ENCODE results near the gene CNBD2.

The CNBD2 gene

DNA sequence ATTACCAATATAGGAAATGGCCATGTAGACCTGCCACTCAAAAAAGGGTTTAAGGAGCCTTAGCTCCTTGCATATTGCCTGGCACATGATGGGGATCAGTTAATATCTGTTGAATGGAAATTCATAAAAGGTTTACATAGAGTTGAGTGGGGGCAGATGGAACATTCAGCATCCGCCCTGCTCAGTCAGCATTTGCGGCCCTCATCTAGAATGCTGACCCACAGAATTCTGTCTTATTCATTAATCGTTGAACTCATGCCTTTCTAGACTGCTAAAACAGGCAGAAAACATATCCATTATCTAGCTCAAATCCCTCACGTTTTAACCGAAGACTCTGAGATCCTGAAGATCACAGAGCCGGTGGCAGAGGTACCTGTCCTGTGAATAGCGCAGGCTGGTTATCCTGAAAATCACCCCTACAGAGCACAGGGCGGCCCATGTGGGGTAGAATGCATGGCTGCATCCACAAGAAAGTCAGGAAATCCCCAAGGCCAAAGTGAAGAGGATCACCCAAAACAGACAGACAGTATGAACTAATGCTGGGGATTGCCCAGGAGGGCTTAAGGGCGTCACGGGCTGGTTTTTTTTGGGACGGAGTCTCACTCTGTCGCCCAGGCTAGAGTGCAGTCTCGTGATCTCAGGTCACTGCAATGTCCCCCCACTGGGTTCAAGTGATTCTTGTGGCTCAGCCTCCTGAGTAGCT, 59.9 kb downstream of the CNBD2 start (continued):
- no peak for TF ChIP-seq ZNF692 (tag by site-specific recombination; IDR thresholded peaks at IDR 0.05)

DNA sequence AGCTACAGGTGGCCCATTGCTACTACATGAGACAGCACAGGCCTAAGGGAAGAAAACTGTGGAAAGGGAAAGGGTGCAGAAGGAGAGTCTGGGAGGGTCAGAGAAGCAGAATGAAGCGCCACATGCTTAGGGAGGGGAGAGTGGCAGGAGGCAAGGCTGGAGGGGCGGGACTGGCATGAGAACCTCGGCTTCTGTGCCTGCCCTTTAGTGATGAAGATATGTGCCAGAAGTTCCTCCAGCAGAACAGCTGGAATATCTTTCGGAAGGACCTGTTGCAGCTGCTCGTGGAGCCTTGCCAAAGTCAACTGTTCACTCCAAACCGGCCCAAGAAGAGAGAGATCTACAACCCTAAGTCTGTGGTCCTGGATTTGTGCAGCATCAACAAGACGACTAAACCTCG, 61.8 kb downstream of the CNBD2 start:
- H3K4me3 ChIP-seq (ENCODE audit: low read depth, low read length) = no peak overlapping the region
- CTCF ChIA-PET = interaction anchor here (0.6 to 1.1 kb wide), 2 partner anchors 11 to 108 kb away, joined by 3 to 4 read pairs; no protein-coding TSS in a partner anchor
- no peaks in the 10 kb centered on the region for H3K36me3 ChIP-seq (ENCODE audit: control insufficient read depth in 2 of 2, insufficient read depth in 1 of 2, low read length in 2 of 2)
- POLR2A ChIA-PET = no interaction called here
- H3K4me1 ChIP-seq (ENCODE audit: control insufficient read depth, insufficient read depth, low read length) = no peaks in the 10 kb centered on the region
- H3K9me3 ChIP-seq (ENCODE audit: control insufficient read depth, insufficient read depth, low read depth, low read length) = no peaks in the 10 kb centered on the region
- TF ChIP-seq SCRT1 (tag by site-specific recombination; IDR thresholded peaks at IDR 0.05; ENCODE audit: borderline replicate concordance) = peak; percentile 94
- TF ChIP-seq, protein P1, sequence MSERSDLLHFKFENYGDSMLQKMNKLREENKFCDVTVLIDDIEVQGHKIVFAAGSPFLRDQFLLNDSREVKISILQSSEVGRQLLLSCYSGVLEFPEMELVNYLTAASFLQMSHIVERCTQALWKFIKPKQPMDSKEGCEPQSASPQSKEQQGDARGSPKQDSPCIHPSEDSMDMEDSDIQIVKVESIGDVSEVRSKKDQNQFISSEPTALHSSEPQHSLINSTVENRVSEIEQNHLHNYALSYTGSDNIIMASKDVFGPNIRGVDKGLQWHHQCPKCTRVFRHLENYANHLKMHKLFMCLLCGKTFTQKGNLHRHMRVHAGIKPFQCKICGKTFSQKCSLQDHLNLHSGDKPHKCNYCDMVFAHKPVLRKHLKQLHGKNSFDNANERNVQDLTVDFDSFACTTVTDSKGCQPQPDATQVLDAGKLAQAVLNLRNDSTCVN (tag by site-specific recombination; optimal IDR thresholded peaks at IDR 0.05) = no peak
- TF ChIP-seq SCRT2 (tag by site-specific recombination; IDR thresholded peaks at IDR 0.05) = peak; percentile 99
- TF ChIP-seq FEZF1 (tag by site-specific recombination; IDR thresholded peaks at IDR 0.05) = no peak
- no peak overlapping the region for H3K27ac ChIP-seq (ENCODE audit: extremely low read depth, low read depth, low read length)

GRCh38 chr20:36031806-36032205, 63.4 kb downstream of the CNBD2 start:
- Histone ChIP-seq H3K9me3 (ENCODE audit: control insufficient read depth, insufficient read depth, low read depth, low read length) (no peaks in the 10 kb centered on the region), H3K4me1 (ENCODE audit: control insufficient read depth, insufficient read depth, low read length) (0 out of 2 replicates have a peak, but pooled peaks cover 3% of the 10 kb centered on the region), H3K36me3 (ENCODE audit: control insufficient read depth in 2 of 2, insufficient read depth in 1 of 2, low read length in 2 of 2) (no peaks in the 10 kb centered on the region), H3K27ac (ENCODE audit: extremely low read depth, low read depth, low read length) (no peak overlapping the region), H3K4me3 (ENCODE audit: low read depth, low read length) (no peak overlapping the region)
- ChIA-PET CTCF (no interaction called here), POLR2A (no interaction called here)
- TF ChIP-seq ZNF121 (tag by site-specific recombination; IDR thresholded peaks at IDR 0.05) (0 out of 2 replicates have a peak, but pooled peaks have one; percentile 51), ZNF140 (tag by site-specific recombination; IDR thresholded peaks at IDR 0.05) (no peak)

GRCh38 chr20:36034875-36035274, 66.5 kb downstream of the CNBD2 start:
- Histone ChIP-seq H3K4me3 (ENCODE audit: low read depth, low read length) (no peak overlapping the region), H3K9me3 (ENCODE audit: control insufficient read depth, insufficient read depth, low read depth, low read length) (no peaks in the 10 kb centered on the region), H3K27ac (ENCODE audit: extremely low read depth, low read depth, low read length) (no peak overlapping the region), H3K36me3 (ENCODE audit: control insufficient read depth in 2 of 2, insufficient read depth in 1 of 2, low read length in 2 of 2) (no peaks in the 10 kb centered on the region), H3K4me1 (ENCODE audit: control insufficient read depth, insufficient read depth, low read length) (0 out of 2 replicates have a peak, but pooled peaks cover 3% of the 10 kb centered on the region)
- ChIA-PET CTCF (interaction anchor here (0.6 to 2.1 kb wide), 2 partner anchors 42 to 504 kb away, joined by 5 to 7 read pairs; no protein-coding TSS in a partner anchor), POLR2A (no interaction called here)
- TF ChIP-seq, protein P2, sequence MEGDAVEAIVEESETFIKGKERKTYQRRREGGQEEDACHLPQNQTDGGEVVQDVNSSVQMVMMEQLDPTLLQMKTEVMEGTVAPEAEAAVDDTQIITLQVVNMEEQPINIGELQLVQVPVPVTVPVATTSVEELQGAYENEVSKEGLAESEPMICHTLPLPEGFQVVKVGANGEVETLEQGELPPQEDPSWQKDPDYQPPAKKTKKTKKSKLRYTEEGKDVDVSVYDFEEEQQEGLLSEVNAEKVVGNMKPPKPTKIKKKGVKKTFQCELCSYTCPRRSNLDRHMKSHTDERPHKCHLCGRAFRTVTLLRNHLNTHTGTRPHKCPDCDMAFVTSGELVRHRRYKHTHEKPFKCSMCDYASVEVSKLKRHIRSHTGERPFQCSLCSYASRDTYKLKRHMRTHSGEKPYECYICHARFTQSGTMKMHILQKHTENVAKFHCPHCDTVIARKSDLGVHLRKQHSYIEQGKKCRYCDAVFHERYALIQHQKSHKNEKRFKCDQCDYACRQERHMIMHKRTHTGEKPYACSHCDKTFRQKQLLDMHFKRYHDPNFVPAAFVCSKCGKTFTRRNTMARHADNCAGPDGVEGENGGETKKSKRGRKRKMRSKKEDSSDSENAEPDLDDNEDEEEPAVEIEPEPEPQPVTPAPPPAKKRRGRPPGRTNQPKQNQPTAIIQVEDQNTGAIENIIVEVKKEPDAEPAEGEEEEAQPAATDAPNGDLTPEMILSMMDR (tag by site-specific recombination; IDR thresholded peaks at IDR 0.05) = no peak
- TF ChIP-seq, protein P3, sequence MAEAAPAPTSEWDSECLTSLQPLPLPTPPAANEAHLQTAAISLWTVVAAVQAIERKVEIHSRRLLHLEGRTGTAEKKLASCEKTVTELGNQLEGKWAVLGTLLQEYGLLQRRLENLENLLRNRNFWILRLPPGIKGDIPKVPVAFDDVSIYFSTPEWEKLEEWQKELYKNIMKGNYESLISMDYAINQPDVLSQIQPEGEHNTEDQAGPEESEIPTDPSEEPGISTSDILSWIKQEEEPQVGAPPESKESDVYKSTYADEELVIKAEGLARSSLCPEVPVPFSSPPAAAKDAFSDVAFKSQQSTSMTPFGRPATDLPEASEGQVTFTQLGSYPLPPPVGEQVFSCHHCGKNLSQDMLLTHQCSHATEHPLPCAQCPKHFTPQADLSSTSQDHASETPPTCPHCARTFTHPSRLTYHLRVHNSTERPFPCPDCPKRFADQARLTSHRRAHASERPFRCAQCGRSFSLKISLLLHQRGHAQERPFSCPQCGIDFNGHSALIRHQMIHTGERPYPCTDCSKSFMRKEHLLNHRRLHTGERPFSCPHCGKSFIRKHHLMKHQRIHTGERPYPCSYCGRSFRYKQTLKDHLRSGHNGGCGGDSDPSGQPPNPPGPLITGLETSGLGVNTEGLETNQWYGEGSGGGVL (tag by site-specific recombination; IDR thresholded peaks at IDR 0.05) = 0 out of 2 replicates have a peak, but pooled peaks have one; percentile 25
